Loucy (cell line): ENCODE results near the gene CD19.

Experiments used
- CTCF ChIP-seq: fragments of 200-600 bp; sonication (generic); conservative IDR thresholded peaks from 2 replicates; pipeline ENCODE4 v1.5.1; 2014; ENCODE audit warnings: mild to moderate bottlenecking, antibody characterized with exemption, low read length
- EZH2phosphoT487 ChIP-seq: fragments of 200-600 bp; IDR thresholded peaks from 2 replicates; pipeline ENCODE4 v1.6.1; 2018; ENCODE audit warnings: antibody characterized with exemption, mild to moderate bottlenecking, moderate library complexity, borderline replicate concordance

DNA sequence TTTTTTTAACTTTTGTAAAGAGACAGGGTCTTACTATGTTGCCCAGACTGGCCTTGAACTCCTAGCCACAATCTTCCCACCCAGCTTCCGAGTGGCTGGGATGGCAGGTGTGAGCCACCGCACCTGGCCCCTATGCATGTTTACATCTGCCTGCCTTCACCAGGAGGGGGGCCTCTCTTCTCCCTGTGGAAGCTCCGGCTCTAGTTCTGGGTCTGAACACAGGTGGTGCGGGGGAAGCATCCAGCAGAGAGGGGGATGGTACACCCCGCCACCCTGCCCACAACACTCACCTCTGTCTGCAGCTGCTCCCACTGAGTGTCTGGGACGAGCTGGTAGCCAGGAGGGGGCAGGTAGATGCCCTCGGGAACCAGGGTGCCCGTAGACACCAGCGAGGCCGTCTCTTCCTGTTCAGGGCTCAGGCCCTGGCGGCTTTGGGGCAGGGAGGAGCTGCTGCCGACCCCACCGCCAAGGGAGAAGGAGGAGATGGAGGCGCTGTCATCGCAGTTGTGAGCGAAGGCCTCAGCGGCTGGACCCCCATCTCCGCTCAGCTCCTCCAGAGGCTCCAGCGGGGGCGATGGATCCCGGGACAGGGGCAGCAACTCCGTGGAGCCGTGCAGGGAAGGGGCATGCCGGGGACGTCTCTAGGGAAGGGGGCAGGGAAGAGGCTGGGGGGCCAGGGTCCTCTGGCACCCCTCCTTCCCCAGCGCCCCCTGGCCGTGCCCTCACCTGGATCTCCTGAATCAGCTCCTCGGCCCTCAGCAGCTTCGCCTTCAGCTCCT is 17.6 kb upstream of the CD19 start:
- TF ChIP-seq CTCF (no peak), EZH2phosphoT487 (no peak)
